Lower leg skin (tissue), 4 donors: ENCODE data around the gene MRM2. TPM values are rescaled to one million over a fixed set of nuclear protein-coding genes. Genes with fewer than 3 reads are reported as not detected.

ENCODE experiments used
- DNase-seq, 2 donors: peaks; one replicate each; pipeline ENCODE4 v3.0.0-alpha.2; 2019; ENCODE audit warnings: low spot score in 2 of 2
- H3K4me3 ChIP-seq: fragments of 200-600 bp; sonication (generic); 2 replicates; pipeline ENCODE4 v1.5.1; 2017; ENCODE audit warnings: mild to moderate bottlenecking, low read depth; ENCODE audit not compliant: poor library complexity, severe bottlenecking
- POLR2A ChIP-seq, 2 donors: fragments of 450-650 bp; IDR thresholded peaks; one replicate each; pipeline ENCODE4 v1.6.1; 2016 to 2017; ENCODE audit warnings: antibody characterized with exemption in 2 of 2, mild to moderate bottlenecking in 1 of 2, moderate library complexity in 1 of 2
- WGBS, 2 donors: methylation state at CpG; one replicate each; pipeline ENCODE4 v1.1.5; 2018; 5-methylcytosine and 5-hydroxymethylcytosine counted together
- intact Hi-C: fragments of 100-400 bp; cut with DNase I; formaldehyde crosslinking; loops from one replicate; pipeline ENCODE4 v1.15.0; 2023; ENCODE audit warnings: low total_unique reads
- total RNA-seq, 4 donors: library from RNA; depleted of rRNA; stranded (reverse); fragments of >200 nt; gene quantifications; one replicate each; pipeline ENCODE4 v1.1.0, GENCODE V29; 2016
- TF ChIP-seq, protein P1 (sequence below), 3 donors: fragments of 450-650 bp; IDR thresholded peaks; one replicate each; pipeline ENCODE4 v1.5.1; 2016; ENCODE audit warnings: antibody characterized with exemption in 3 of 3, mild to moderate bottlenecking in 3 of 3, moderate library complexity in 2 of 3

MRM2 gene
- total RNA-seq = 10 to 100 TPM; 17.6 to 26.1 (median 23.9) TPM

DNA sequence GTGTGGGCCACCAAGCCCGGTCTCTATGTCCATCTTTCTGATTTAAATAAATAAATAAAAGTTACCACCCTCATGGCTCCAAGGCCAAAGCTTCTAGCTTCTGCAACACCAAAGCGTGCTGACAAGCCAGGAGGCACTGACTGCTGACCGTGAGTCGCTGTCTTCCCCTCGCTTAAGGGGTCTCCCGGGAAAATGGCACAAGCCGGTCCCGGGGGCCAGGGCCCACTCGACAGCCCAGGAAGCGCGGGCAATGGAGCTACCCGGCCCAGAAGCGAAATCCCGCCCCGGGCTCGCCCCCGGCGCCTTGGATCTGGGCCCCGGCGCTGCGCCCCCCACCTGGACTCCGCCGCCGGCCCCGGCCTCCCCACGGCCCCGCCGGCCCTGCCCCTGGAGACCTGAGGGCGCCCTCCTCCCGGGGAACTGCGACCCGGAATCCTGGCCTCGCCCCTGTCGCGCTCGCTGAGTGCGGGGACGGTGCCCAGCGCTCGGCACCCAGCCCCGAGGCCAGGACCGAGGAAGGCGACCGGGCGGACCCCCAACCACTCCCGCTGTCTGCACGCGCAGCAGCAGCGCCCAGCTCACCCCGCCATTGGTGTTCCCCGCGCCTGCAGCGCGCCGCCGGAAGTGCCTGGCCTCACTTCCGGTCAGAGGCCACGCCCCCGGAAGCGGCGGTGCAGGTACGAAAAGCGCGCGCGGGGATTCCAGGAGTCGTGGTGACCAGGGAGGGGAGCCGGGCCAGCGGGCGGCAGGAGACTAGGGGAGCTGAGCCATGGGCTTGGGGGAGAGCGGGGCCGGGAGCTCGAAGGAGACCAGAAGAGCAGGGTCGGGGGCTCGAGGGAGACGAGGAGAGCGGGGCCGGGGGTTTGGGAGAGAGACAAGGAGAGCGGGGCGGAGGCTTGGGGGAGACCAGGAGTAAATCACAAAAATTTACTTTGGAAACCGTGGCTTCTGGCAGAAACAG is at the start of gene MRM2, which contains the start of gene NUDT1:
TSS of gene MRM2 (minus strand) at position 626 of the 961 bp plus-strand sequence. CDS start at position 590, 36 bp downstream.
TSS of gene NUDT1 (plus strand) at position 647 of the 961 bp plus-strand sequence. CDS start 2,349 bp downstream, outside the sequence.
- no peak for TF ChIP-seq POLR2A (IDR thresholded peaks at IDR 0.05)
- TF ChIP-seq, protein P1, sequence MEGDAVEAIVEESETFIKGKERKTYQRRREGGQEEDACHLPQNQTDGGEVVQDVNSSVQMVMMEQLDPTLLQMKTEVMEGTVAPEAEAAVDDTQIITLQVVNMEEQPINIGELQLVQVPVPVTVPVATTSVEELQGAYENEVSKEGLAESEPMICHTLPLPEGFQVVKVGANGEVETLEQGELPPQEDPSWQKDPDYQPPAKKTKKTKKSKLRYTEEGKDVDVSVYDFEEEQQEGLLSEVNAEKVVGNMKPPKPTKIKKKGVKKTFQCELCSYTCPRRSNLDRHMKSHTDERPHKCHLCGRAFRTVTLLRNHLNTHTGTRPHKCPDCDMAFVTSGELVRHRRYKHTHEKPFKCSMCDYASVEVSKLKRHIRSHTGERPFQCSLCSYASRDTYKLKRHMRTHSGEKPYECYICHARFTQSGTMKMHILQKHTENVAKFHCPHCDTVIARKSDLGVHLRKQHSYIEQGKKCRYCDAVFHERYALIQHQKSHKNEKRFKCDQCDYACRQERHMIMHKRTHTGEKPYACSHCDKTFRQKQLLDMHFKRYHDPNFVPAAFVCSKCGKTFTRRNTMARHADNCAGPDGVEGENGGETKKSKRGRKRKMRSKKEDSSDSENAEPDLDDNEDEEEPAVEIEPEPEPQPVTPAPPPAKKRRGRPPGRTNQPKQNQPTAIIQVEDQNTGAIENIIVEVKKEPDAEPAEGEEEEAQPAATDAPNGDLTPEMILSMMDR (IDR thresholded peaks at IDR 0.05) = no peak
- DNase-seq = peak; percentile 66 to 94
- WGBS, 2 donors = 1 to 2% methylated on average over 28 to 68 of the region's 81 CpGs
- intact Hi-C loops = no loop called here
- H3K4me3 ChIP-seq = peak within 1 kb of the TSS; percentile 76

DNA sequence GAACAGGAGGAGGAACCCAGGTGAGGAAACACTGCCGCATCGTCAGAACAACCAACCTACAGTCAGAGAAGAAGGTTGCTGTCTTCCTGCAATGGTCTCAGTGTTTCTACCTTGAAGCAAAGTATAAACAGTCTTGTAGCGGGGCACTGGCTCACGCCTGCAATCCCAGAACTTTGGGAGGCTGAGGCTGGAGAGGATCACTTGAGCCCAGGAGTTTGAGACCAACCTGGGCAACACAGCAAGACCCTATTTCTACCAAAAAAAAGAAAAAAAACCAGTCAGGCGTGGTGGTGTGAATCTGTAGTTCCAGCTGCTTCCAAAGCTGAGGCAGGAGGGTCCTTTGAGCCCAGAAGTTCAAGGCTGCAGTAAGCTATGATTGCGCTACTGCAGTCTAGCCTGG is 48.9 kb upstream of the MRM2 start:
- no peak for DNase-seq
- no peak overlapping the region for H3K4me3 ChIP-seq
- 94 to 97% methylated on average over 6 of the region's 6 CpGs for WGBS, 2 donors
- no peak for TF ChIP-seq POLR2A (IDR thresholded peaks at IDR 0.05)
- TF ChIP-seq, protein P1 (IDR thresholded peaks at IDR 0.05) = no peak
- intact Hi-C loops = no loop called here

DNA sequence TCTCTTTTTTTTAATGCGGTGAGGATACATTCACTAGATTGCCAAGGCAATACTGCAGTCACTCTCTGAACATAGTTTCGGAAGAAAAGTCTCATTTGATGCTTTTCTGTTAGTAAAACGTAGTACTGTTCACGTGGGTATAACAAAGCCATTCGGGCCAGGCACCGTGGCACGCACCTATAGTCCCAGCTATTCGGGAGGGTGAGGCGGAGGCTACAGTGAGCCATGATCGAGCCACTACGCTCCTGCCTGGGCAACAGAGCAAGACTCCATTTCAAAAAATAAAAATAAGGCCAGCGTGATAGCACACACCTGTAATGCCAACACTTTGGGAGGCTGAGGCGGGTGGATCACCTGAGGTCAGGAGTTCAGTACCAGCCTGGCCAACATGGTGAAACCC is 47.6 kb upstream of the MRM2 start:
- TF ChIP-seq POLR2A (IDR thresholded peaks at IDR 0.05) = no peak
- TF ChIP-seq, protein P1 (IDR thresholded peaks at IDR 0.05) = no peak
- H3K4me3 ChIP-seq = no peak overlapping the region
- no peak for DNase-seq
- 81% methylated on average over 13 of the region's 13 CpGs for WGBS, 2 donors
- intact Hi-C loops = no loop called here

DNA sequence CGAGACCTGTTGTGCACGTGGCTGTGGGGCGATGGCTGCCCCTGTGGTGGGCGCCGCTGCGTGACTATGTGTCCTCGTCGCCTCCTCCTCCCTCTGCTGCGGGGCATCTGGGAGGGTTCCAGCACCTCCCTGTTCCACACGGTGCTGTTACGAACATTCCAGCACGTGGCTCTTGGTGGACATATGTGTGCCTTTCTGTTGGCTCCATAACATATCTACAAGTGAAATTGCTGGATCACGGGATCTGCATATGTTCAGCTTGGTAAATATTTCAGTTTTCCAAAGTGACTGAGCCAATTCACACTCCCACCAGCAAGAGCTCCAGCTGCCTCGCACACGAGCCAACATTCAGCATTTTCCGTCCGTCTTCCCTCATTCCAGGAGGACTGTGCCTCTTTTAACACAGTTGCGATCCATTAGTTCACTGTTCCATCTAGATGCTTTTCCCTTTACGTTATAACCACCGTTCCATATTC is 47.1 kb upstream of the MRM2 start:
- DNase-seq = no peak
- intact Hi-C loops = no loop called here
- H3K4me3 ChIP-seq = no peak overlapping the region
- TF ChIP-seq, protein P1 (IDR thresholded peaks at IDR 0.05) = no peak
- TF ChIP-seq POLR2A (IDR thresholded peaks at IDR 0.05) = no peak
- WGBS, 2 donors = 51 to 53% methylated on average over 20 of the region's 20 CpGs

DNA sequence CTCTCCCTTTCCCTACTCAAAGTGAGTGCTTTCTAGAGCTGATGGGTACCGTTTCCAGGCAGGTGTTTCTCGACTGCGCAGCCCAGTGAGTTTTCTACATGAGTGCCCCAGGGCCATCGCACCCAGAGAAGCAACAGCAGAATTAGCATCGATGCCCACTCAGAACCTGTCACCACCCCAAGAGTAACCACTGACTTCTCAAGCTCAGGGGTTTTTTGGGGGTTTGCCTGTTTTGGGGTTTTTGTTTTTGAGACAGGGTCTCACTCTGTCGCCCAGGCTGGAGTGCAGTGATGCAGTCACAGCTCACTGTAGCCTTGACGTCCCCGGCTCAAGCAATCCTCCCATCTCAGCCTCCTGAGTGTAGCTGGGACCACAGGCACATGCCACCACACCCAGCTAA is 46.5 kb upstream of the MRM2 start:
- WGBS, 2 donors = 86 to 88% methylated on average over 8 of the region's 8 CpGs
- intact Hi-C loops = no loop called here
- DNase-seq = no peak
- TF ChIP-seq, protein P1 (IDR thresholded peaks at IDR 0.05) = no peak
- no peak for TF ChIP-seq POLR2A (IDR thresholded peaks at IDR 0.05)
- no peak overlapping the region for H3K4me3 ChIP-seq
